T-helper 2 cell (primary cell): ENCODE results near the gene VAC14.

Source experiments
- DNase-seq, 5 experiments: peaks; one replicate each; pipeline versions ENCODE4 v3.0.0 to v3.0.0-alpha.2; 2012 to 2022

VAC14 gene

DNA sequence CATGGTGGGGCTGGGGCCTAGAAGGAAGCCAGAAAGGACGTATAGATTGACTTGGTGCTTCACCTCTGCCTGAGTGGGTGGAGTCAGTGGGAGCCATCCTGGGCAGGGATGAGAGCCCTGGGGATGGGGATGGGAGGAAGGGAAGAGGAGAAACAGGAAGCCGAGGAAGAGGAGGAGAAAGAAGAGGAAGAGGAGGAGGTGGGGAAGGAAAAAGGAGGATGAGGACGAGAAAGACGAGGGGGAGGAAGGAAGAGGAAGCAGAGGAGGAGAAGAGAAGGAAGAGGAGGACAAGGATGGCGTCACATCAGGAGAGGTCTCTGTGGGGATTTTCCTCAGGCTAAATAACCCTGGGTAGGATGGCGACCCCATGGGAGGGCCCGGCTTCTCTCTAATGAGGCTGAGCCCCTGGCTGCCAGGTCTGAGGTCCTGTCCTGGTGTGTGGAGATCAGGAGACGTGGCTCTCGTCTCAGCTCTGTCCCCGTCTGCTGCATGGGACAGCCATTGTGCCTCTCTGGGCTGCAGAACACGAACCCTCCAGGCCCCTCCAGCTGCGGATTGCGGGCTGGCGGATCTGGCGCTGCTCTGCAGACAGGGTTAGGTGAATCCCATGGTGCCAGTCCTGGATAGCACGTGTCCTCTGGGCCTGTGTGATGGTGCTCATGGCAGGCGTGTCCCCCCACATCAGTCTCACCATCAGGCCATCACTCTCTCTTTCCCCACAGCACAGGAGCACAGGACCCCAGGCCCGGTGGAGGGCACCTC, 79.6 kb downstream of the VAC14 start:
- no peak for DNase-seq

DNA sequence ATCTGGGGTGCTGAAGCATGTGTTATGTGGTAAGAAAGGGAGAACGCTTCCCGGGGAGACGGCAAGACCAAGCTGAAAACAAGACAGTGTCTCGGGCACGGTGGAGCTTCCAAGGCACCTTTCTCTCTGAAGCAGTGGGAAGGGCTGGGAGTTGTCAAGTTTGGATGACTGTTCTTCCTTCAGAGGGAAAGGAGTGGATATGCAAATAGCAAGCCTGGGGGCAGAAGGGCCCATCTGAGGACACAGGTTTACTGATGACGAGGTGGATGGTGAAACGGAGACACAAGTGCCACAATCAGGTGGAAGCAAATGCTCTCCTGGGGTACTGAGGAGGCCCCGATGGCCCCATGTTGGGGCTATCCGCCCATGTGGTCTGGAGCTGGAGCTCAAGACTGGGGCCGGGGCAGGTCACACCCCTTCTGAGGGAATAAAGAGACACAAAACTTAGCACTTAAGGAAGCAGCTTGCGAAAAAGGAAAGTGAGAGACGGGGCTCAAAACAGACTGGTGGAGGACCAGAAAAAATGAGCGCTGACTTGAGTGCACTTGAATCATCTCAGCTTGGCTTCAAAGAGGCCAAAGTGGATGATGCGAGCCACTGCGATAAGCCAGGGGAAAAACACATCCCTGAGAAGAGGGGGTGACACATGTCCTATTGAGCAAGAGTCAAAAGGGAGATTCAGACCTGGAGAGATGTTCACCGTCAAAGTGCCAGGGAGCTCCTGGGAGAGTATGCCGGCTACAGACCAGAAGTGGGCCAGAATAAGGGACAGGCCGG, 80.3 kb downstream of the VAC14 start:
- DNase-seq, result no peak

DNA sequence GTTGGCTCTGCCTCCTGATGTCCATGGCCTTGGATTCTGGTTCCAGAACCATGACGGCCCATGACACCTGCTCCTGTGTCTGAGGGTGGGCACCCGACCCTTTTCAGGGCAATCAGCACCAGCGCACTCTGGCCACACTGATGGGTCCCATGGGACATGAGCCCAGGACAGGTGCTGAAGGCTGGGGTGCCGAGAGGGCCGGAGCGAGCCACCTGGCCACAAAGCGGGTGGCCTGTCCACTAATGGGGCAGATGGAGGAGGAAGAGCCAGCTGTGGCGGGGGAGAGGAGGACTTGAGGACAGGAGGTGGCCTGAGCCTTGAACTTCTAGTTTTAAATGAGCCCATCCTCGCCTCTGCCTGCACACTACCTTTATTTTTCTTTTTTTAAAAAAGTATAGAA, 83.9 kb downstream of the VAC14 start:
- no peak for DNase-seq

DNA sequence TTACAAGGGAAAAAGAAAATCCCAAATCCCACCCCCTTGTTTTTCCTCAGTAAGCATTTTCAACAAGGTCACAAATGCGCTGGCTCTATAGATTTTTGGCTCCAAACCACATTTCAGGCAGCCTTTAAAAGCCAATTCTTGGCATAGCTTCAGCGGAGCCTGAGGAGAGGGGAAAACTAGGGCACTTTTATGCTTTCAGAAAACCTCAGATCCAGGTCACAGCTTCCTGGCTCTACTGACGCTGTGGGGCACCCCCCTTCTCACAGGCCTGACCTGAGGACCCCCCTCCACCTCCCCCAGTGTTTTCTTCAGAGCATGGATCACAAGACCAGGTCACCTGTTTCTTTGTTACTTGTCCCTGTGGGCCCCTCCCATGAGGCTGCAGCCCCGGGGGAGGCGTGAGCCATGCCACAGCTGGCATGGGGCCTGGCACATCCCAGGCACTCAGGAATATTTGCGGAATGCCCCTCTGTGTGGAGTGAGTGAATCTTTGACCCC, 85.0 kb downstream of the VAC14 start:
- no peak for DNase-seq

DNA sequence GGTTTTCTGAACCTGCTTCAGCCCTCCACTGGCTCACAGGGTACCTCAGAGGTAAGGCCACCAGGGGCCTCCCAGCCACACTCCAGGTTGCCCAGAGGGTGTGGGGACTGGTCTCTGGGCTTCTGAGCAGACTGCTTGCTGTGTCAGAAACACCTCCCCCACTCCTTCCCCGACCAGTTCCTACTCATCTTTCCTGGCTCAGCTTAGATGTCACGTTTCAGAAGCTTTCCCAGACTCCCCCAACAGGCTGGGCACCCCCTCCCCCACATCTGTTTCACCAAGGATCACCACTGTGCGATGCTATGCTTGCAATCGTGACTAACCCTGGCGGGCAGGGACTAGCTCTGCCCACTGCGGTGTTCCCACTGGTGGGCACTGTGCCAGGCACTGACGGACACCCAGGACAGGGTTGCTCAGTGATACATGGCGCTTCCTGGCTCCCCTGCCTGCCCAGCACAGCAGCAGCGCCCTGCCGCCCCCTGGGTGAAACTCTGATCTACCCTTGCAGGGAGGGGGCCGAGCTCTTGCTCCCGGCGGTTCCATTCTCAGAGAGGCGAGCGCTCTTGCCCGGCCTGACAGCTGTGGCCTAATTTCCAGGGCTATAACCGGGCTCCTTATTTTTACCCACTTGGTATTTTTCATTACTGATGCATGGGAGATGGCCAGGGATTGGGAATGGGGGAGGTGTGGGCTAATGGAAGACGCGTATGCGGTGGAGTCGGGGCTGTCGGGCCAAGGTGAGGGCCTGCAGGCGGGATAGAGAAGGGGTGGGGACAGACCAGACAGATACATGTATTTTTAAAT, 85.7 kb downstream of the VAC14 start:
- no peak for DNase-seq

- no peak for DNase-seq
Measured at GRCh38 chr16:70714581-70715054, 86.3 kb downstream of the VAC14 start.

DNA sequence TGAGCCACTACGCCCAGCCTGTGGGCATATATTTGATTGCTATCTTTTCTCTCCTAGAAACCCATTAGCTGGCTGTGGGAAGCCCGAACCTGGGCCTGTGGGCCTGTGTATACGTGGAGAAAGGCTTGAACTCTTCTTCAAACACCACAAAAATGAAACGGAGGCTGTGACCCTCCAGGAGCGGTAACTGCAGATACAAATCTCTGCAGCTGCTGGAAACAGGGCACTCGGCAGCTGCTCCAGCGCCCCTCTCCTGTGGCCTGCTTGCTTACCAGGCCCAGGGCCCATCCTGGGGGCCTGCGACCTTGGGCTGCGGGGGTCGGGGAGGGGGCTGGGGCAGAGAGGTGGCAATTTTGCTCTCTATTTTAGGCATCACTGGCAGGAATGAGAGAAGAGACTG, 87.1 kb downstream of the VAC14 start:
- DNase-seq, result no peak

DNA sequence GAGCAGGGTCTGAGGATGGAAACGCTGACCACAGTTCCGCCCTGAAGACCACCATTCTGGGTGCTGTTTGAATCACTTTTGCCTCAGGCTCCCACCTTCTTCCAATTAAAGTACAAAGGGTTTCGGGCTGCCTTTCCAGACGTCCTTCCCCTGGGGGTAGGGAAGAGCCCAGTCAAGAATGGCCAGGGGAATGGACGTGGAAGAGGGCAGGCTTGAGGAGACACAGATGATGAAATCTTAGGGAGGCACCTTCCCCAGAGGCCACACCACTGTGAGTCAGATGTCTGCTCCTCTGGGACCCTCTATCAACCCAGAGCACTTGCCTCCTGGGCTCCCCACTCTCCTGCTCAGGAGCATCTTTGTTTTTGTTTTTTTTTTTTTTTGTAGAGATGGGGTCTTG, 87.6 kb downstream of the VAC14 start:
- DNase-seq, result no peak

- DNase-seq, result no peak
Measured at GRCh38 chr16:70712942-70713341, 88.0 kb downstream of the VAC14 start.

DNA sequence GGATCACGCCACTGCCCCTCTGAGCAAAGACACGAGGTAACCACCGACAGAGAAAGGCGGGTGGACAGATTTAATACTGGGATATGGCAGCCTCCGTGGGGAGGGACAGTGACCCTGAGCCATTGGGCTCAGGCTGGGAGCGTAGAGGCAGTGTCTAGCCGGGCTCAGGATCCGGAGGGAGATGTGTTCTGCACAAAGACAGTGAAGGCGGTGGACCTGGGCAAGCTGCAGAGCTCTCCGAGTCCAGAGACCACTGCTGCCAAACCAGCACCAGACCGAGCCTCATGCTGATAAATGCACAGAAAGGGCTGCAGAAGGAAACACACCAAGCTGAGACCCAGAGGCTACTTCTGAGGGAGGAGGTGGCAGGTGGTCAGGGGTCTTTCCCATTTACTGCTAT, 88.6 kb downstream of the VAC14 start:
- DNase-seq, result no peak

- no peak for DNase-seq
Measured at GRCh38 chr16:70711211-70712031, 89.5 kb downstream of the VAC14 start.

DNA sequence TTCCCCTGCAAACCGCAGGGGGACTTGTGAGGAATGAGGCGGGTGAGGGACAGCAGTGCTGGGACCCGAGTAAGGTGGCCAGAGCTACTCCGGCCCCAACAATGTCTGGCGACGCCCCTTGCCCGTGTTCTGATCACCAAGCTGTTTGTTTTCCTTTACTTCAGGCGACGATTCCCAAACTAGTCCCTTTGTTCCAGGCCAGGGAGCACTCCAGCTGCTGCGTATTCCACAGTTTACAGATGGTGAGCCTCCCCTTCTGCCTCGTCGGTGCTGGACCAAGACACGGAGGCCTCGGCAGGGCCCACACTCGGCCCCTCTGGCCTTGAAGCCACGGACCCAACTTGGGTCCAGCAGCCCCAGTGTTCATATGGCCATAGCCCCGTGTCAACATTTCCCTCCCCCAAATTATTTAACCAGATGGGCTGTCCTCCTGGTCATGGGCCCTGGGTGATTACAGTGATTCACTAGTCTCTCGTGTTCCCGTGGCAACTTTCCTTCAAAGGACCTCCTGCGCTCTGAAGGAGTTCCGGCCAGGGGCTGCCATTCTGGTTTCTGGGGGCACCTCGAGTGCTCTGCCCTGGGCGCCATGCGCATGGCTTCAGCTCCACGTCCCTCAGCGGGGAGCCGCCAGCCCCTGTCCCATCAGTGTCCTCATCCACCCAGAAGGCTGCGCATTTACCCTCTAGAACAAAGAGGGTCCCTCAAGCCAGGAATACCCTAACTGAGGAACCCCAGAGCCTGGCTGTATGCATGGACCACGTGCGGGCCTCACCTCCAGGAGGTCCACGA, 90.3 kb downstream of the VAC14 start:
- DNase-seq, result no peak

- no peak for DNase-seq
Measured at GRCh38 chr16:70709942-70710341, 91.0 kb downstream of the VAC14 start.

DNA sequence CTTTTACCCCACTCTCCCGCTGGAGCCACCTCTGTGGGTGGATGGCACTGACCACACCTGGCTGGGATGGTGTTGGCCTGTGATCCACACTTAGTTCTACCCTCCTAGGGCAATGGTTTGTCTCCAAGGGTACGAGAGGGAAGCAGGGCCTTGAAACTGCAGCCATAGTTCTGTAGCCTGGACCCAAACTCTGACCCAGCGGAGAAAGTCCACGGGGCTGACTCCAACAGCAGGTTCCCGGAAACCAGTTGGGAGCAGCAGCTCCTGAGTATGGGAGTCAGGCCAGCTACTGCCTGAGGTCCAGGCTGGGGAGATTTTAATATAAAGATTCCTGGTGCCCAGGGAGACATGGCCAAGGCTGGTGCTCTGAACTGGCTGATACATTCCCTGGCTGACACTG, 91.5 kb downstream of the VAC14 start:
- DNase-seq, result no peak

GRCh38 chr16:70708366-70709246, 92.4 kb downstream of the VAC14 start:
- no peak for DNase-seq

DNA sequence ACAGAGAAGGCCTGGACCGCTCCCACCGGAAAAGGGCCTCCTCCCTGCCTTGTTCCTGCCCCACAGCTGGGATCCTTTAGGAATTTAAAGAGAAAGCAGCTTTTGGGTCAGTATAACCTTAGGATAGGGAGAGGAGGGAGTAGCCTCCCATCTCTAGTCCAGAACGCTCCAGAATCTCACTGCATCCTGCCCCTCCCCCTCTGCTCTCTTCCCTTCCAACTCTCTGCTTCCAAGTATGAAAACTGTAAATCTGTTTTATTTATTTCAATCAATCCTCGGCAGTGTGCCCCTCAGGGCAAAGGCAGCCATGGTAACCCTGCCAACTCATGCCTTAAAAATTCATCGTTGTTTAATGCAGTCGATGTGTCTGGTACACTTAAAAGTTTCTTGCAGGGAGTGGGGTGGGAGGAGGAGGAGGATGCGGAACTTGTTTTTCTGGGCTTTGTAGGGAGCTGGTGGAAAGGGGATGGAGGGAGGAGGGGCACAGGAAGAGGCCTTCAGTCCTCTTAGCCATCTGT, 94.0 kb downstream of the VAC14 start:
- DNase-seq, result no peak

GRCh38 chr16:70705056-70705455, 95.9 kb downstream of the VAC14 start:
- no peak for DNase-seq

GRCh38 chr16:70704586-70704985, 96.4 kb downstream of the VAC14 start:
- DNase-seq, result no peak

- no peak for DNase-seq
Measured at GRCh38 chr16:70703835-70704381, 97.0 kb downstream of the VAC14 start.
